Fibroblast of skin of scalp (primary cell): ENCODE data around the gene SYT9.
"Not testable (repeated sequence)": the region's sequence is repeated elsewhere in the genome, so short reads cannot be mapped to it uniquely, and the experiment has no call there.

Source experiments
- DNase-seq: peaks from one replicate; pipeline ENCODE4 v3.0.0-alpha.2; 2013

The SYT9 gene

DNA sequence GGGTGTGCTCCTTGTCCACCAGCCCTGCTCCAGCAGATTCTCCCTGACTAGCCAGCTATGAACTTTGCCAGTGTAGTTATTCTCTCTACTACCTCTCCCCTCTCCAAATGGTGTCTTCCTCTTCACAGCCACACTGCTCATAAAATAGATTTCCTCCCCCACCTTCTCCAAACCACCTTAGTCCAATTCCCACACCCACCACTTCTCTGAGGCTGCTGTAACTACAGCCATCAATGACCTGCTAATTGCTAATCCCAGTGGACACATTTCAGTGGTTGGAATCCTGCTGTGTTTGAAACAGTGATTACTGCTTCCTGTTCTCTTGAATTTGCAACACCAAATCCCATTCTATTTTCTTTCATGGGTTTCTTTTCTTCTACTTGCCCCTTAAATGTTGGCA, 23.4 kb downstream of the SYT9 start:
- DNase-seq = no peak

DNA sequence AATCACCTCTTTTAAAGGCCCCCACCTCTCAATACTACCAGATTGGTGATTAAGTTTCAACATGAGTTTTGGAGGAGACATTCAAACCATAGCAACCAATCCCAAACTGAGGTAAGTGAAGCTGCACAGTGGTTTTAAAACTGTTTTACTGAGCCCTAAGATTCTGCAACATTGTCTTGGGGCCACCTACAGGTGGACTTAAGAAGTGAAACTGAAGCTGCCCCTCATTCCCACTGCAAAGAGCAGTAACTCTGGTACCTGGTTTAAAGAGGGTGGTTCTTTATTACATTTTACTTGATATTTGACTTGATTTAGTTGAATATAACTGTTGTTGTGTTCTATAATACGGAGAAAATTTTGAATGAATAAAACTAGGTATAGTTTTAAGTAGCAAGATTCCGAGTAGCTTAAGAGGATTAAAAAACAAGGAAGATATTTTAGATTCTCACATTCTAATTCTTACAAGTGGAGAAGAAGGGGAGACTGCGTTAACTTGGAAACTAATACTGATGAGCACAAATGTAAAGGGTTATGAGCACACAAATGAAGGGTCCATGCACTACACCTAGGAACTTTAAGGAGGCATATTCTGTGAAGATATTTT, 26.7 kb downstream of the SYT9 start:
- peak; percentile 29 for DNase-seq

DNA sequence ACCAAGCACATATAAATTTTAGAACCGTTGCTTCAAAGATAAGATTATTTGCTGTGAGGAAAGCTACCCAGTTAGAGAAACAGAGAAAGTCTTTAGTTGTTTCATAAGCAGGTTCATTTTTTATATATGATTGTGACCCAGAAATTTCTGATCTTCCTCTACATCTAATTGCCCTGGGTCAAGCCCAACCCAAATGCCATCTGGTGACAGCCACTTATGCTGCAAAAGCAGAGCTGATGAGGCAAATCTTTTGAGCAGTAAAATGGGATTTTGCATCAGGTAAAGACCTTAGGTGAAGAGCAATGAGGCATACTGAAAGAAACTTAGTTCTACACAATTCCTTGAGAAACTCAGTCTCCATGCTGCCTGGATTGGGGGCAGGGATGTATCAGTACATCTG, 28.0 kb downstream of the SYT9 start:
- DNase-seq = no peak

DNA sequence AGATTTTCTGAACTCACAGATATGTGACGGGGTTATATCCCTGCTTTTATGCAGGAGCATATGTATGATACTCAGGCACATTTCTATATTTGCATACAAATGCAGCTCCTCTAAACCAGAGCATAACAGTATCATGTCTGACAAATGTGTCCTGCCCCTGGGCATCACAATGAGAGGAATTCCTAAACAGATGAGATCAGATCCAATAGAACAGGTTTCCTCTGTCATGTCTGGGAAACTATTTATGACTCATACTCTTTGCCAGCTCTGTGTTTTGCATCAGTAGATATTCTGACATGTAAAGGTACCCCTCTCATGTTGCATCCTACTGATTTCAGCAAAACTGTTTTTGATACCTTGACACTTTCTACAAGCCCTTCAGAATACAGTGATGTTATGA, 29.4 kb downstream of the SYT9 start:
- DNase-seq = peak; percentile 1

DNA sequence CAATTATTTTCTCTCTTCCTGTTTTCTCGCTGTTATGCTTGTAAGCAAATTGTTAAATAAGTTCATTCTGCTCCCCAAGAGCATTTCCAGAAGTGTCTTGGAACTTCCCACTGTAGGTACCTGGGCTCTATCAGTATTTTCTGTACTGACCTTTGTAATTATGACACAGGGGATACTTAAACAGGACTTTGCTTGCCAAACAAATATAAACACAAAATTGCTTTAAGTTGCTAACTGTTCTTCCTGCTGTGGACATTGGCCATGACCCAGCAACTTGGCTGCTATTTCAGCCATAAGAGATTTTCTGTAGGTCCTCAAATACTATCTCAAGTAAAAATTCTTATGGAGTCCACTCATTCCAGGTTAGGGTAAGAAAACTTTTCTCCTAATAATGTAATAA, 30.1 kb downstream of the SYT9 start:
- no peak for DNase-seq

DNA sequence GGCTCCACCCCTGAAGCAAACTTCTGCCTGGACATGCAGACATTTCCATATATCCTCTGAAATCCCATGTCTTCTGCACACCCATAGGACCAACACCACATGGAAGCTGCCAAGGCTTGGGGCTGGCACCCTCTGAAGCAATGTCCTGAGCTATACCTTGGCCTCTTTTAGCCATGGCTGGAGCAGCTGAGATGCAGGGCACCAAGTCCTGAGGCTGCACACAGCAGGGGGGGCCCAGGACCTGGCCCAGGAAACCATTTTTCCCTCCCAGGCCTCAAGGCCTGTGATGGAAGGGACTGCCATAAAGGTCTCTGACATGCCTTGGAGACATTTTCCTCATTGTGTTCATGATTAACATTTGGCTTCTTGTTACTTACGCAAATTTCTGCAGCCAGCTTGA, 34.5 kb downstream of the SYT9 start:
- no peak for DNase-seq

DNA sequence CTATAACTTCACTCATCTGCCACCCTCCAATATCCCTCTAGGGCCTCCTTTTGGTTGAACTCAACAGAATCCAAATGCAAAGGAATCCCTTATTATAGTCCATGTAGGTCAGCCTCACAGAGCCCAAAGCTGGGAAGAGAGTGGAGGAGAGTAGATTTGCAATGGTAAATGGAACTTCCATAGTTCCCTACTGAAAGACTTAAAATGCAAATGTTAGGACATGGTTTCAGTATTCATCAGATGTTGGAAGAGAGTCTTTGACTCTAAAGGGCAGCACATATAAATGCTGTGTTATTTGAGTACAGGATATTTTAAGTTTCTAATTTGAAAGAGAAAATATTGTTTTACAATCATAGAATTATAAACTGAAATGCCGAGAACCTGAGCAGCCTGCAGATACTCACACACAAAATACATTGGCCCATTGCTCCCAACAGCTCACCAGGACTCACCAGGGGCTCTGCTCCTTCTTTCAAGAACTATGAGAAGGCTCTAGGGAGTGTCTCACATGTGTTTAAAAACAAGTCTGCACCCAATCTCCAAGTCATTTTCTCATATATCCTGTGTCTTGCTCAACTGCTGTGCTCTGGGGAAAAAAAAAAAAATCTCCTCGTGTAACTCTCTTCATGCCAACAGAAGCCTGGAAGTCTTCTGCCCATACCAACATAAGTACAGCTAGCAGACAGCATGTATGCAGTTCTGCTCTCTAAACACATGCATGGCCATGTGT, 39.6 kb downstream of the SYT9 start:
- no peak for DNase-seq

DNA sequence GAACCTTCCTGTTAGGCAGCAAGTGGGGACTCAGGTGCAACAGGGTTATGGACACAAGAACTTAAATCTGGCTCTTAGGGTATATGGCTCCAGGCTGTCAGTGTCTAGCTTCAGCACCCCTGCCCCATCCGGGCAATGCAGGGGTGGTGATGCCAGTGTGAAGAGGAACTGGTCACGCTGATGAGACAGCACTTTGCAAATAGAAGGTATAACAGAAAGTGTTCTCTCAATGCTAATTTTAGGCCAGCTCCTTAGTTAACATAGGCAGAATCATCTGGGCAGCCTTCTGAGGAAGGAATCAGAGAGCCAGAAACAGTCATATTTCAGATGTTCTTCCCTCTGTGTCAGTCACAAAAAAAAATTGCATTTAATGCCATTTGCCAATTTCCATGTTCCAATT, 41.2 kb downstream of the SYT9 start:
- DNase-seq = no peak

DNA sequence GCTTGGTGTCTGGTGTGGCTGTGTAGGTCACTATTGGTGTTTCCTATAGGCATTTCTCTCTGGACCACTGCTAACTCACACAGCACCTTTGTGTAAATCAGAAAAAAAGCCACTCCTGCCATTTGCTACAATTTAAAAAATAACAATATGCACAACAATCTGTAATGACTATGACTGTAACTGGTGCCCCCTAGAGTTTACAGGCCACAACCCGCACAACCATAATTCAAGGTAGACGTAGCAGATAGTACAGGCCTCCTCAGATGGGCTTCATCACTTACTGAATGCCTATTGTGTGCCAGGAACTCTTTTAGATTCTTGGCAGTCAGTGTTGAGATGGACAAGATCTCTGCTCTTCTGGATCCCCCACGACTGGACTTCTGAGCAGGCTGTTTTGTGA, 47.7 kb downstream of the SYT9 start:
- no peak for DNase-seq

DNA sequence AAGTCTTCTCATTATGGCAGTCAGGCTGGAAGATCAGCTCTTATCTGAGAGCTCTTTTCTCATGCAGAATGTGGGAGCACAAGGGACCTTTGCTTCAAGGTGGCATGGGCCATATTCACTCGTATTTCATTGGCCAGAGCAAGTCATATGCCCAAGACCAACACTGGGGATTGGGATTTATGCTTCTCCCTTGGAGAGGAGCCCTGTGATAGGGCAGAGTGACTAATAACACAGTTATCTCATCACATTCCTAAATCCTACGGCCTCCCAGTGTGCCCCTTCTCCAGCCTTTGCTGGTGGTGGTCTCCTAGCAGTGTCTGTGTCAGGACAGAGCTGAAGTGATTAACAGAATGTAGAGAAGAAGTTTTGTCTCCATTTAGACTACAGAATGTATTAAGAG, 48.6 kb downstream of the SYT9 start:
- DNase-seq = no peak

DNA sequence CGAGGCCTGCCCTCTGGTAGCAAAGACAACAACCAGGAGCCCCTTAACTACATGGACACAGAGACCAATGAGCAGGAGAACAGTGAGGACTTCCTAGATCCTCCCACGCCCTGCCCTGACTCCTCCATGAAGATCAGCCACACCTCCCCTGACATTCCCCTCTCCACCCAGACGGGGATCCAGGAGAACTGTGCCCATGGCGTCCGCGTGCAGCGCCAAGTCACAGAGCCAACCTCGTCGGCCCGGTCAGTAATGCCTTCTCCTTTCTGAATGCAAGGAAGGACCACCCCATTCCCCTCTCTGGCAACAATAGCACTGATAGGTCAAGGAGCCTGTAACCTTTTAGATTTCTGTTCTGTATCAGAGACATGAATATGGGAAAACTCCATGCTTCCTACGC, 51.4 kb downstream of the SYT9 start:
- no peak for DNase-seq

DNA sequence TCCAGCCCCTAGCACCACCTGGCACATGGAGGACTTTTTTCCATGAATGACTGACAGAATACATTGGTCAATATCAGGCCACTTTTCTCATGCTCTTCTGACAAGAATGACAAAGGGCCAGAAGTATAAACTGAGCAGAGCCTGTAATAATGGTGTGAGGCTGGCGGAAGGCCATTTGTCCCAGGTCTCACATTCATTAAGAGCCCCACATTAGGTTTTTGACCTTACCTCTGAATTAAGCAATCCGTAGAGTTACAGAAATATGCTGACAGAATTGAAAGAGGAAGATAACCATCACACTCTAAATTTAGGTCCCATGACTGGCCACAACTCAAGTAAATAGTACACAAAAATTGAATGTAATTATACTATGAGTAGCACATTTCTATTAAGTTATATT, 55.2 kb downstream of the SYT9 start:
- no peak for DNase-seq

DNA sequence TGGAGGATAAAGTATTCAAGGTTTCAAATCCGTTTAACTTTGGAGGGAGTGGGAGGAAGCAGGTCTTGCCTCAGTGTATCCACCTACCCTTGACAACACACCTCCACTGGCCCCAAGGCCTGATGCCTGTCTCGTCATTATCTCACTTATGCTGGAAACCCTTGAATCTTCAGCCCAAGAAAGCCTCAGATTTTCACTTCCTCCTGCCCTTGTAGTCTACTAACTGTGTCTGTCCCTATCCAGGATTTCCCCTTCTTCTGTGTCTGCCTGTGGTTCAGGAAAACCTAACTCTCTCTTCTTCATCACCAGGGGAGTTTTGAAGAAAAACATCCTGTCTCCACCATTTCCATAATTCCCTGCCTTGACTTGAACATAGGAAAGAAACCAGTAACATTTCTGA, 56.1 kb downstream of the SYT9 start:
- no peak for DNase-seq

DNA sequence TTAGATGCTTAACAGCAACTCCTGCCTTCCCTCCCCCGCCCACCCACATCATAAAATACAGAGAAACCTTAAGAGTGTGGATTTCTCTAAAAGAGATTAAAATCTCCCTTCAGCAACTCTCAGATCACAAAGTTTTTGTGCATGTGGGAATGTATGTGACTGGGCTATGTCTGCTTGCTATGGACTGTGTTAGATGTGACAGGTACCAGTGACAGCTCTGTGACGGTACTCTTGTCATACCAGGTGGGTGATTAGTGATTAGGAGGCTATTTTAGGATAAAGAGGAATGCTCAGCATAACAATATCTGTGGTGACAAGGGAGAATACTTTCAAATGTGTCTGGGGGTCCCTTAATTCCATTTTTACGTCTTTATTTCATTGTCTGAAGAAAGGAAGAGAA, 60.2 kb downstream of the SYT9 start:
- DNase-seq = no peak

DNA sequence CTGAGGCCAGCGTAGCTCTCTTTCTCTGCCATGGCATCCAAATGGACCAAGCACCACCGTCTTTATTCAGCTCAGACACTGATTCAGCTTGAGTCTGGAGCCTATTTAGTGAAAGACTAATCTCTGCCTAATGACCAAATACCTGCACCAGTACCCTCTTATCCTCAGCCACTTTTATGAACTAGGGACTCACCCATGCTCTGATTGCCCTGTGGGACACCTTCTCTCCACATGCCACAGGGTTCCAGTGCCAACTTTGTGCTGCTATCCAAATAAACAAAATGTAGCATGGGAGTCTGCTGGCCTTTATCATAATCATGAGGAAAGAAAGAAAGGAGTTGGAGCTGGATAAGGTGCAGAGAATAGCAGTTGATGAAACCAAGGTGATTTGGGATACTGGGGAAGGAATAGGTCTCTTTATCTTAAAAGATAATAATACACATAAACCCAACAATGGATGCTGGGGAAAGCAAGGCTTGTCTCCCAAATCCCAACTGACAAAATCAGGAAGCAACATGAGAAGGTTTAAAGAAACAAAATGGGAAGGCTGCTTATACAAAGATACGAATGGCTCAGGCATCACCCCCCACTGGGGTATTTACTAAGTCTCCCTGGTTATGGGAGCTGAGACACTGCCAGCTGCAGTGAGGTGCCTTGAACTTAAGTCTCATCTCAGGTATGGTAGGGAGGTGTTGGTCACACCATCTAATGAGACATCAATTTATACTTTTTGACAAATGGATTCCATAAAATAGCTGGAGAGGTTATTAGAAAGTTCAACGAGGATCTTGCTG, 63.3 kb downstream of the SYT9 start:
- no peak for DNase-seq

DNA sequence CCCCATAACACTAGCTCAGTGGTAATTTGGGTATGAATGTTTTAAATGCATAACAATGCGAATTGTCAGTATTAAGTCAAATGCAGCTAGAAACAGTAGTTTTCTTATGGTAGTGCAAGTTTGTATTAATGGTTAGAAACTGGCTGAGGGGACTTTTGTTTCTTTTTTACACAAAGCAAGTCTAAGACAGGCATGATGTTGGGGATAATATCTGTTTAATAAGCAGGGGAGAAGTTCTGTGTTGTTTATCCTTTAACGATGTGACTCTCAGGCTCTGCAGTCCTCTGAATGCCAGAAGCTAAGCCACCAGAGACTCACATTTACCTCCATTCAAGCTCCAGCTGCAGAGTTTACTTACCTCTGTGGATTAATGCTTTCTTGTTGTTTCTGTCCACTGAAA, 67.8 kb downstream of the SYT9 start:
- no peak for DNase-seq

DNA sequence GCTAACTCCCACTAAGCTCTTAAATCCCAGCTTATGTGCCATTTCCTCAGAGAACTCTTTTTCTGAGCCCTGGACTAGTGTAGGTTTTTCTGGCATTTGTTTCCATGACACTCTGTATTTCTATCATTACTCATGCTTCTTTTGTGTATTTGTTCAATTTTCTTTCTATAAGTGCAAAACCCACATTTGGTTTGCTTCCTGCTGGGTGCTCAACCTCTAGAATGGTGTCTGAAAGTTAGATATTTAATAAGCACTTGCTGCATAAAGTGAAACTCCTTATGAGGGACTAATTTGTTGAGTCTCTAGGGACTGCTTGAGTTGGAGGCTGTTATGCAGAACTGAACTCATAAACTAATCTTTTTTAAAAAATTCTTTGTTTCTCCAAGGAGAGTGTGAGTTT, 68.6 kb downstream of the SYT9 start:
- DNase-seq = no peak

DNA sequence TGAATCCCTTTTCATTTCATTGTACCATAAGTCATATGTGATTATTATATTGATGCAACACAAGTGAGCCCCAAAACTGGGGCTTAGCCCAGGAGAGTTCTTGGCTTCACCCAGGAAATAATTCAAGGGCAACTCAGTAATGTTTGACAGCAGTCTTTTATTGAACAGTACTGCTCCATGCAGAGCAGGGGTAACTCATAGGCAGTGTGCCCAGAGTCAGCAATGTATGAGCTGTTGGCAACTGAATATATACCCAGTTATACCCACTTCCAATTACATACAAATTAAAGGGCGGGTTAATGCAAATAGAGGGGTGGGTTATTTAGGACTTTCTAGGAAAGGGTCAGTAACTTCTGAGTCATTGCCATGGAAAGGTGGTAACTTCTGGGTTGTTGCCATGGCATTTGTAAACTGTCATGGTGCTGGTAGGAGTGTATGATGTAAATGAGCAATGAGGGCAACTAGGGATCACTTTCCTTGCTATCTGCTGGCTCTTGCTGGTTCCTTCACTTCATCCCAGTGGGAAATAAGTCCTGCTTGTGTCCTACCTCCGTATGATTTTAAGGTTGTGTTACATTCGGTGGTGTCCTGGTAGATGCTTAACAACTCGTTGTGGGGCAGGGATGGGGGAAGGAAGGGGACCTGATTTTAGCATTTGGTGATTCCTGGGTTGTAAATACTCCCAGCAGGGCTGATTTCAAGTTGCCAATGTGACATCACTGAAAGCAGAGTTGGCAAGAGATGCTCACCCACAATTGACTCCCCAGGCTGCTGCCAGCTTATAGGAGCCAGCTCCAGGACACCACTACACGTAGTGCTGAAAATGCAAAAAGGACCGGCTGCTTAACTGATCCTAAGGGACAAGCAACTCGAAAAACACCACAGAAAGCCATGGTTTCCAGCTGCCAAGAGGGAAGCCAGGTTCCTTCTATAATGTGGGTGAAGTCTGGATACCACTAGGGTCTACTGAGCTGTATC, 70.1 kb downstream of the SYT9 start:
- no peak for DNase-seq

DNA sequence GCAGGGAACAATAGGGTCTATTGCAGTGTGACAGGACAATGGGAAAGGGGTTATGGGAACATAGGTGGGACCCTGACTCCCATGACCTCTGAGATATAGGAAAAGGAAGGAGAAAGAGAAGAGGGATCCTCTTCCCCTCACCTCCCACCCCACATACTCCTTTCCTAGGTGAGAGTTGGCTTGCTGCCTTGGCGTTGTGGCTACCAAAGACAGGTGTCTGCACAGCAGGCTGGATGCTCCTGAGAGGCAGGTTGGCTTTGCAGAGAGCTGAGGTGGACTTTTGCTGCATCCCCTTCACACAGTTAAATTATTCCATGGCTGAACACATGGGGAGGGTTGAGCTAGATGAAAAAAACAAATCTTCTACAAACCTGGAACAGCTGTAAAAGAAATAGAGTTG, 80.7 kb downstream of the SYT9 start:
- DNase-seq = no peak

DNA sequence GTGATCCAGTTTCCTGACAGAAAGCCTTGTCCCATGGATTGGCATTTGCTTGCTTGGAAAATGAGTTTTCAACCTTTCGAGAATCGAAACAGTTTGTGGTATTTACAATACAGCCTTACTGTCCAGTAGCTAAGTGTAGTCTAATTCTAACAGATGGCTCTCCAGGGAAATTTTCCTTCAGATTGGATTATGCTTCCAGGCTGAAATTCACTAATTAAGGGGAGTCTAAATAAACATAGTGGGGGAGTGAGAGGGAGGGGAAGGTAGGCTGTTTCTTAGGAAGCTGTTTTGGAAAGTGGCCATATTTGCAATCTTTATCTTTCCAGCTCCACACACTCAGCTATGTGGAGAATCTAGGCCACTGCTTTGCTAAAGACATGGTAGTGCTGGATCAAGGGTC, 81.3 kb downstream of the SYT9 start:
- DNase-seq = no peak

DNA sequence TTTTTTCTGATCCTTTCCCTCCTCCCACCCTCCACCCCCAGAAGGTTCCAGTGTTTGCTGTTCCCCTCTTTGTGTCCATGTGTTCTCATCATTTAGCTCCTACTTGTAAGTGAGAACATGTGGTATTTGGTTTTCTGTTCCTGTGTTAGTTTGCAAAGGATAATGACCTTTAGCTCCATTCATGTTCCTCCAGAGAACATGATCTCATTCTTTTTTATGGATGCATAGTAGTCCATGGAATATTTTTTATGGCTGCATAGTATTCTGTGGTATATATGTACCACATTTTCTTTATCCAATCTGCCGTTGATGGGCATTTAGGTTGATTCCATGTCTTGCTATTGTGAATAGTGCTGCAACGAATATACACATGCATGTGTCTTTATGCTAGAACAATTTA, 83.7 kb downstream of the SYT9 start:
- not testable (repeated sequence) for DNase-seq

DNA sequence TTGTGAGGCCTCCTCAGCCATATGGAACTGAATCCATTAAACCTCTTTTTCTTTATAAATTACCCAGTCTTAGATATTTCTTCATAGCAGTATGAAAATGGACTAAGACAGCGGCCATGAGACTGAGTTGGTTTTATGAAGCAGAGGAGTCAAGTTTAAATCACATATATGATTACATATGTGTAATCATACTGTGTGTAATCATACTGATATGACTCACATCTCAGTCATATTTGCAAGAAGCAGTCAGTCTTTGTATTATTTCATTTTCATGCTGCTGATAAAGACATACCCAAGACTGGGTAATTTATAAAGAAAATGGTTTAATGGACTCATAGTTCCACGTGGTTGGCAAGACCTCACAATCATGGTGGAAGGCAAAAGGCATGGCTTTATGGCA, 89.8 kb downstream of the SYT9 start:
- no peak for DNase-seq
